Fibroblast of mammary gland (primary cell): ENCODE results near the gene CREB5.

Experiments used
- DNase-seq: peaks from one replicate; pipeline ENCODE4 v3.0.0-alpha.2; 2010; ENCODE audit warnings: low read depth
- H3K4me3 ChIP-seq: 2 replicates; pipeline ENCODE4 v1.5.1; 2011; ENCODE audit warnings: low read depth, mild to moderate bottlenecking, low read length, moderate library complexity; ENCODE audit not compliant: control insufficient read depth
- TF ChIP-seq, protein P1 (sequence below): conservative IDR thresholded peaks from 2 replicates; pipeline ENCODE4 v1.5.1; 2011; ENCODE audit warnings: low read depth, low read length, inconsistent platforms; ENCODE audit not compliant: control insufficient read depth, insufficient read depth

Gene CREB5

DNA sequence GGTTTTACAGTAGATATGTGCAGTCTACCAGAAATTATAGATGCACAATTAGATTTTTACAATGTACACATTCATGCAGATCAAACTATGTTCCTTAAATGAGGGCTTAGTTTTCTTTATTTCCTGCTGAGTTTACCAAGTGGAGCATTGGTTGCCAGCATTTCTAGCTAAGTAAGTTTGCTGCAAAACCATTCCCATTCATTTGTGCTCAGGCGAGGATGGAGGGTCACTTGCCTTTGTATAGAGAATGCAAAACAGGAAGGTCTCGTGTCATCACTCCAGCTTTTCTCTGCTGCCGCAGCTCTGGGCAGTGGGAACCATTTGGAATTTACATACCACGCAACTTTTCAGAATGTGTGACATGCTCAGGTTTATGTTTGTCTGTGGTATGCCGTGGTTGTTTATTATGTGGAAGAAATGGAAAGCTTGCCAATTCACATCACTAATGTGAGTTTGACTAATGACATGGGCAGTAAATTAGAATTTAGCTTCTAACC lies 347.2 kb downstream of the CREB5 start:
- TF ChIP-seq, protein P1, sequence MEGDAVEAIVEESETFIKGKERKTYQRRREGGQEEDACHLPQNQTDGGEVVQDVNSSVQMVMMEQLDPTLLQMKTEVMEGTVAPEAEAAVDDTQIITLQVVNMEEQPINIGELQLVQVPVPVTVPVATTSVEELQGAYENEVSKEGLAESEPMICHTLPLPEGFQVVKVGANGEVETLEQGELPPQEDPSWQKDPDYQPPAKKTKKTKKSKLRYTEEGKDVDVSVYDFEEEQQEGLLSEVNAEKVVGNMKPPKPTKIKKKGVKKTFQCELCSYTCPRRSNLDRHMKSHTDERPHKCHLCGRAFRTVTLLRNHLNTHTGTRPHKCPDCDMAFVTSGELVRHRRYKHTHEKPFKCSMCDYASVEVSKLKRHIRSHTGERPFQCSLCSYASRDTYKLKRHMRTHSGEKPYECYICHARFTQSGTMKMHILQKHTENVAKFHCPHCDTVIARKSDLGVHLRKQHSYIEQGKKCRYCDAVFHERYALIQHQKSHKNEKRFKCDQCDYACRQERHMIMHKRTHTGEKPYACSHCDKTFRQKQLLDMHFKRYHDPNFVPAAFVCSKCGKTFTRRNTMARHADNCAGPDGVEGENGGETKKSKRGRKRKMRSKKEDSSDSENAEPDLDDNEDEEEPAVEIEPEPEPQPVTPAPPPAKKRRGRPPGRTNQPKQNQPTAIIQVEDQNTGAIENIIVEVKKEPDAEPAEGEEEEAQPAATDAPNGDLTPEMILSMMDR: no peak
- no peak for DNase-seq
- H3K4me3 ChIP-seq: no peak overlapping the region

DNA sequence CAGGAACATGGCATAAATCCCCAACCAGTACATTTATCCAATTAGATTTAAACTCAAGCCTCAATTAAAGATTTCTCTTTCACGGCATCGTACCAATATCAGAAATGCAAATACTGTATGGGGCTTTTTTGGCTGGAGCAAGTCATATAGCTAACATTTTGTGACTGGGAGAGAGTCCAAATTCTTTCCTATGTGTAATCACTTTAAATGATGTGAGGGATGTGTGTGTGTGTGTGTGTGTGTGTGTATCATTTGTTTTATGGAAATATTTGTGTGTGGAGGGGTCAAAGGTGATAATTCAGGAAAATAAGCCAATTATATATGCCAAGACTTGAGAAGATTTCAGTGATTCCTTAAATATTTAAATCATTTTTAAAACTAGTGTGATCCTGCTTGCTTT lies 349.2 kb downstream of the CREB5 start:
- DNase-seq: peak; percentile 45
- TF ChIP-seq, protein P1: no peak

DNA sequence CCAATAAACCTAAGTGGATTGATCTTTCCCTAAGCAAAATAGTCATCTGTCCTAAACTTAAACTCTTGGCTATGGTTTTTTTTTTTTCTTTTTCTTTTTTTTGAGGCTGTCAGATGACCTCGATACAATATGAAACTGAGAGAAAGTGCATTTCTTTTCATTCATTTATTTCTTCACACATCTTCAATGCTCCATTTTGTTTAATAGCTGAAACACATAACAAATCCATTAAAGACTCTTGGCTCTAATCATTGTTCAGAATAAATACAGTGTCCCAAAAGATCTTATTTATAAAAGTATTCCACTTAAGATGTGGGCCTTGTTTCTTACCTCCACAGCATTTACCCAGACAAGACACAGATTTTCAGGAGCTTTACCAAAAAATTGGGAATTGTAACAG lies 350.3 kb downstream of the CREB5 start:
- TF ChIP-seq, protein P1: no peak
- no peak overlapping the region for H3K4me3 ChIP-seq
- no peak for DNase-seq

More for the DNA sequence above, 349.2 kb downstream of the CREB5 start:
- no peak overlapping the region for H3K4me3 ChIP-seq

DNA sequence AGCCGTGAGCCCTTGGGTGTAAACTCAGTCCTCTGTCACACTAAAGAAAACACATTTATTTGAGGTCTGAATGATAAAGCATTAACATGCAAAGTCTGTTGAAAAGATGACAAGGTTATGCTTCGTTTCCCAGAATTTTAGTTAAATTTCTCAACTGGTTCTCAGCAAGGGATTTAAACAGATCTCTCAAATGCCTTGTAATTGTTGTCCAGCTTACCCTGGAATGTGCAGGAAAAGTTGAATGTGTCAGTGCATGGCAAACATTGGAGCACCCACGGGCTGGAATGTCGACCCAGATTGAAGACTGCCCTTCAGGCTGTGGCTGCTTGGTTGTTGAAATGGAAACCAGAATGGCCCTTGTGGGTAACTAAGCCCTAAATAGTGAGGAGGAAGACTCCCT lies 354.0 kb downstream of the CREB5 start:
- TF ChIP-seq, protein P1: no peak
- H3K4me3 ChIP-seq: no peak overlapping the region
- no peak for DNase-seq

DNA sequence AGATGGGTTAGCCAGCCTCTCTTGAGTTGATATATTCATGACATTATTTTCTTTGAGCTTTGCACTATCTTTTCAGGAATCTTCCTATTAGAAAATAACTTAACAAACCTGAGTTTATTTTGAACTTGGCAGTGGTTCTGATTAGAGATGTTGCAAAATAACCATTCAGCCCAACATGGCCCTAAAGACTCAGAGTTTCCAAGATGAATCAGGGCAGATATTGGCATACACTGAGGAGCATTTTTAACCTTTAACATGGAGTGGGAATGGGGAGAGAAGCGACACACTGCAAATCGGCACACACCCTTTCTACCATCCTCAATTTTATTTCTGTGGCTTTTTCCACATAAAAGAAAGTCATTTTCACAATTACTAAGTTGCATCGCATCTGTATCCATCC lies 355.0 kb downstream of the CREB5 start:
- no peak overlapping the region for H3K4me3 ChIP-seq
- TF ChIP-seq, protein P1: no peak
- peak; percentile 81 for DNase-seq

DNA sequence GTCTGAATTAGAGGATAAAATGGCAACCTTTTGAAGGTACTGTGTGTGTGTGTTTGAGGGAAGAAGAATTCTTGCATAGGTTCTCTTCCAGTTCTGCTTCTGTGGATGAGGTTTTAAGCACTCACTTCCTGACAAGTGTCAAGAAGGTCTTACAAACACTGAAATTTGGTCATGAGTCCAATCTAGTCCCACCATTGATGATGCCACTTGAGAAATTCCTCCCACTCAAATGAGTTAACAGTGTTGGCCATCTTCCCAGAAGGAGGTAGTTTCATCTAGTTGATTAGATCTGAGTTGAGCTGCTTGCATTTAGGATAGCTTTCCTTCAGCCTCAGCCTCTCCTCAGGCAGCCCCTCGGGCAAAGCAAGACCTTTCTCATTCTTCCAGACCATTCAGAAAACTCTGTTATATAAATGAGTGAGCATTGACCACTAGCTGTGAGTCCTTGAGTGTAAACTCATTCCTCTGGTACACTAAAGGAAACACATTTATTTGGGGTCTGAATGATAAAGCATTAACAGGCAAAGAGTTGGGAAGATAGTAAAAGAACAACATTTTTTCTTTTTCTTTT lies 356.3 kb downstream of the CREB5 start:
- TF ChIP-seq, protein P1: no peak
- DNase-seq: peak; percentile 93

DNA sequence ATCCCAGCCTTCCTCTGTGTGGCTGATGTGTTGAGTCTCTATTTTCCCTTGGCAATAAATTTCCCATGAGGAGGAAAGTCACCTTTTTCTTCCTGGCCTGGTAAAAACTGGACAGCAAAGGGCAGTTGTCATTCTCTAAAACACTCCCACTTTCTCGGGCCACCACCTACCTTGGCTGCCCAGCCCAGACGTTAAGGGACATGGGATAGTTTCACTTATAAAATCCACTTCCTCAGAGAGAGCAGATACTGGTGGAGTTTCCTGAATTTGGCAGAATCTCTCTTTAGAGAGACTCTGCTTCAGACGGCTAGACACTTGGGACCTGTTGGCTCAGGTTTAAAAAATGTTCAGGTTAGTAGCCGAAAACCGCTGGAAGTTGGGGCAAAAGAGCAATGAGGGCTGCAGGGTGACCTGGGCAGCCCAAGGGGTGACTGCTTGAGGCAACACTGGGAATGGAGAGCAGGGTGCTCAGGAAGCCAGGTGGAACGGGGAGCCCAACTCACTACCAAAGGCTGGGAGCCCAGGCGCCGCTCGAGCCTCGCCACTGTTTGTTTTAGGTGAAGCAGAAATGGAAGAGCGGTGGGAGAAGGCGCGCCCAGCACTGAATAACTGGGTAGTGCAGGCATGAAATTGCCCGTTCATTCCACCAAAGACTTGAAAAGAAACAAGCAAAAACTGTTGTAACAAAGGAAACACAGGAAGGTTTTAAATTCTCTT lies 359.7 kb downstream of the CREB5 start:
- DNase-seq: no peak
- TF ChIP-seq, protein P1: no peak
- no peak overlapping the region for H3K4me3 ChIP-seq

More for the DNA sequence above, 356.3 kb downstream of the CREB5 start:
- no peak overlapping the region for H3K4me3 ChIP-seq
